AG04449 (cell line): ENCODE results near the gene HAO2.

Experiments
- CTCF ChIA-PET: fragments of 350-600 bp; formaldehyde crosslinking; extraction: SDS; loops from one replicate; lab custom pipeline; 2021; ENCODE audit warnings: antibody characterized with exemption; lab: Yijun Ruan, JAX
- POLR2A ChIA-PET: fragments of 400-600, 350-600 bp; formaldehyde crosslinking; extraction: SDS; loops from one replicate; lab custom pipeline; 2020; ENCODE audit warnings: antibody characterized with exemption, inconsistent platforms; lab: Yijun Ruan, JAX
- DNase-seq: peaks from one replicate; pipeline ENCODE4 v3.0.0-alpha.2; 2010; ENCODE audit warnings: low read depth, low spot score
- H3K4me3 ChIP-seq: 2 replicates; pipeline ENCODE4 v1.5.1; 2011; ENCODE audit warnings: low read depth, mild to moderate bottlenecking, control low read depth, low read length
- CTCF ChIP-seq: IDR thresholded peaks from one replicate; pipeline ENCODE4 v1.5.1; 2011; ENCODE audit warnings: mild to moderate bottlenecking, moderate library complexity, low read length, control low read depth, inconsistent platforms; ENCODE audit not compliant: insufficient read depth; ENCODE audit errors: missing control alignments

Gene HAO2

GRCh38 chr1:119327094-119327449, 41.5 kb upstream of the HAO2 start:
- POLR2A ChIA-PET = no interaction called here
- CTCF ChIA-PET = interaction anchor here (1.7 to 1.8 kb wide), 2 partner anchors 50 to 52 kb away, joined by 6 to 7 read pairs; no protein-coding TSS in a partner anchor
- DNase-seq = no peak
- no peak for TF ChIP-seq CTCF
- H3K4me3 ChIP-seq = peak overlapping the region; percentile 38

GRCh38 chr1:119327450-119328155, 41.0 kb upstream of the HAO2 start:
- ChIA-PET CTCF (interaction anchor here (0.7 to 1.8 kb wide), 3 partner anchors 45 to 53 kb away, joined by 3 to 7 read pairs (median 6); no protein-coding TSS in a partner anchor), POLR2A (no interaction called here)
- TF ChIP-seq CTCF = peak; percentile 17
- DNase-seq = no peak
- H3K4me3 ChIP-seq = peak overlapping the region; percentile 32

DNA sequence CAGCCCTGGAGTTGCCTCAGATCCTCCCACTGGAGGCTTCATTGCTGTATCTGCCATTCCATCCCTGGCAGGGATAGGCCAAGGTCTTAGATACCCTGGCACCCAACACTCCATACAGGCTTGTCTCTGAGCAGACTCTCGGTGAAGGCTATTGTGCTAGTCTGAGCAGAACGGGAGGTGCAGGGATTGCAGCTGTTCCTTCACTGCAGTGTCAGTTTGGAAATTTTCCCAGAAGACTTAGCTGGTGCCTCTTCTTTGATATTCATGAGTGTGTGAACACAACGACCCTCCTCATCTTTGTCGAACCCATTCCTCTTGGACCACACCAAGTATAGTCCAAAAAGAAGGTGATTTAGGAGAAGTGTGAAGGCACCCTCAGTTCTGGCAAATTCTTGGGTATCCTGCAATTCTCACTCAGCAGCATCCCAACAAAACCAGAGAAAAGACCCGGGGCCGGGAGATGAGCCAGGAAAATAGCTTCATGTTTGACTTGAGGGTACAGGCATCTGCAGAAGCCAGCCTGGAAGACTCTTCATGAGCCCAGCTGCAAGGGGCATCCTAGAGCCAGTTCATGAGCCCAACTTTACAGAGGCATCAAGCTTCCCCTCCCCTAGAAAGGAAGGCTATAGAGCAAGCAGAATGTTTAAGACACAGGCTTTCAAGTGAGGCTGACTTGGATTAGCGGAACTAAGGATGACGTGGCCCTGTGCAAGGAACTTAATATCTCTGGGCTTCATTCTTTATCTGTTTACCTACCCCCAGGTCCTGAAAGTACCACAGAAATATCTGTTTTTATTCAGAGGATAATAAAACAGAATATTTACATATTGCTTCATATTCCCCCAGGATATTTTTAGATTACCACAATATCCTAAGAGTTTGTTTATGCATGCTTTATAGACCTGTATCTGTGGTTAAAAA, 38.8 kb upstream of the HAO2 start:
- POLR2A ChIA-PET = no interaction called here
- TF ChIP-seq CTCF = no peak
- H3K4me3 ChIP-seq = no peak overlapping the region
- DNase-seq = no peak
- CTCF ChIA-PET = interaction anchor here (1.5 kb wide), 1 partner anchor 55 kb away, joined by 5 read pairs; no protein-coding TSS in a partner anchor

GRCh38 chr1:119330466-119331189, 38.0 kb upstream of the HAO2 start:
- POLR2A ChIA-PET = no interaction called here
- CTCF ChIA-PET = interaction anchor here (1.5 kb wide), 1 partner anchor 55 kb away, joined by 5 read pairs; no protein-coding TSS in a partner anchor
- TF ChIP-seq CTCF = no peak
- H3K4me3 ChIP-seq = no peak overlapping the region
- DNase-seq = peak; percentile 33

DNA sequence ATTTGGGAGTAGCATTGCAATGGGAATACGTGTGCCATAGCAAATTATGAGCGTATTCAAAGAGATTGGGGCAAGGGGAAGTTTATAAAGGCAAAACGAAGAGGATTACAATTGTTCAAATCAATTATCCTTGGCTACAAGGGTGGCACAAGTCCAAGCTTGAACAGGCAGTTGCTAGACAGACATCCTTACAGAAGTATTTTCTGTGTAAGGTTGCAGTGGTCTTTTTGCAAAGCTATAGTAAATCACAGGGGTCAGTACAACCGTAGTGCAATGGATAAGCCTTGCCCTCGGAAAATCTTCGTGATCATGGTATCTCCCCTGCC, 37.4 kb upstream of the HAO2 start:
- no peak for DNase-seq
- CTCF ChIA-PET = interaction anchor here (0.7 kb wide), 1 partner anchor 56 kb away, joined by 3 read pairs; no protein-coding TSS in a partner anchor
- POLR2A ChIA-PET = no interaction called here
- no peak for TF ChIP-seq CTCF
- no peak overlapping the region for H3K4me3 ChIP-seq

DNA sequence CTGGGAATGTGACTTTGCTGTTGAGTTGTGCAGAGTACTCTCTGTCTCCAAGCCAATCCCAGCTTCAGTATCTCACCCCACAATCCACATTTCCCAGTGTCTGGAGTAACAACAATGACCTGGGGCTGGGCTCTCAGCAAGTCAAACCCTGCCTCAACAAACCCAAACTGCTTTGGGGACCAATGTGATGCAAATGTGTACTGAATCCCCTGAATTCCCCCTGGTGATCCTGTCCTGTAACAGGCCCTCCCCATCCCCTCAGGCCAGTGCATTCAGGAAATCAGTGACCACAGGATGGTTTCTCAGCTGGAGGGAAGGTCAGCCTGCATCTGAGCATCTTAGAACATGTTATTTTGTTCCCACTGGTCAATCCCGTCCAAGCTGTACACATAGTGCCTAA, 36.7 kb upstream of the HAO2 start:
- no peak overlapping the region for H3K4me3 ChIP-seq
- POLR2A ChIA-PET = no interaction called here
- DNase-seq = no peak
- TF ChIP-seq CTCF = no peak
- CTCF ChIA-PET = interaction anchor here (0.7 to 1.2 kb wide), 2 partner anchors 11 to 57 kb away, joined by 3 read pairs; no protein-coding TSS in a partner anchor
